ENCODE data around the gene AGMO.

Gene AGMO

DNA sequence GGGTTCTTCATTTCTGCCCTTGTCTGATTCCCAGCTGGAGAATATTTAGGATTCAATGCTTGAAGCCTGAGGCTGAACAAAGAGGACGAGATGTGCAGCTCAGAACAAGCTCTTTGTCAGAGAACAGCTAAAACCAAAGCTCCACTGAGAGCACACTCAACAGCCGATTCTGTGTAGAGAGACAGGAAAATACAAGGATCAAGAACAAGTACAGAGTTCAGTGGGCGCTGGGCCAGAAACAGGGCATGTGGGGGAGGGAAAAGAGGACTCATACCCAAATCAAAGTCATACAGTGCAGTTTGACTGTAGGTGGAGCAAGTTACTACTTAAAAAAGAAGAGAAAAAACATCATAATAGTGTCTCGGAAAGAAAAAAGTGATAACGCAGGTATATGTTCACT, at the start of gene AGMO:
AGMO (minus strand) TSS at position 181 of the 400 bp plus-strand sequence.
- in situ Hi-C loops (cut with HindIII; ENCODE audit: low sequenced_read_pairs): no loop called here

DNA sequence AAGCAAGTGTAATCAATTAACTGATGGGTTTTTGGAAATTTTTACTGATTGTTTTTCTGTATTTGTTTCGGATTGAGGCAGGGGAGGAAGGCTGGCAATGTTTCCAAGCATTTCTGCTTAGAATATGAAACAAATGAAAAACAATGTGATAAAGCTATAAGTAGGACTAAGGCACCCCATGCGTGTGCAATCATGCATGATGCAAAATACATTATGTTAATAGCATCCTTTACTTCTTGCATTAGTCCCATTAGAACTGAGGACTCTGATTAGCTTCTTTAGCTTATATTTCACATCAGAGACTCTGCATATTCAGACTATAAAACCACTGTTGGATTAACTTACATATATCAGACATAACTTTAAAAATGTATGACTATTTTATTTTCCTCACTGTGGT, 48.7 kb upstream of the AGMO start:
- in situ Hi-C loops (cut with HindIII; ENCODE audit: low sequenced_read_pairs): no loop called here

DNA sequence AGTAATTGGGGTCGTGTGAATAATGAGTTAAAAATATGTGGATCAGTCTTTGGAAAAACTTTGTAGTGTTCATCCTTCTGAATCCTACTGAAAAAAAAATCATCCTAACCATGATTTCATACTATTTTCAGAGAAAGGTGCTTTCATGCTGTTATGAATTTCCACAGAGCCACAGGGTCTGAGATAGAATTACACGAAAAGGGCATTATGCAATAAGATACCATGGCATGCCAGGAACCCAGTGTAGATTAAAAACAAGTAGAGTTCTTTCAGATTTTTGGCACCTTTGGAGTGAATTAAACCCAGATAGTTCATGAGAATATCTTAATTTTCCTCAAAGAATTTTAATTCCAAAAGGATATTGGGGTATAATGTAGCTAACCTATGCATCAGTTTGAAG, 47.5 kb upstream of the AGMO start:
- in situ Hi-C loops (cut with HindIII; ENCODE audit: low sequenced_read_pairs): no loop called here

DNA sequence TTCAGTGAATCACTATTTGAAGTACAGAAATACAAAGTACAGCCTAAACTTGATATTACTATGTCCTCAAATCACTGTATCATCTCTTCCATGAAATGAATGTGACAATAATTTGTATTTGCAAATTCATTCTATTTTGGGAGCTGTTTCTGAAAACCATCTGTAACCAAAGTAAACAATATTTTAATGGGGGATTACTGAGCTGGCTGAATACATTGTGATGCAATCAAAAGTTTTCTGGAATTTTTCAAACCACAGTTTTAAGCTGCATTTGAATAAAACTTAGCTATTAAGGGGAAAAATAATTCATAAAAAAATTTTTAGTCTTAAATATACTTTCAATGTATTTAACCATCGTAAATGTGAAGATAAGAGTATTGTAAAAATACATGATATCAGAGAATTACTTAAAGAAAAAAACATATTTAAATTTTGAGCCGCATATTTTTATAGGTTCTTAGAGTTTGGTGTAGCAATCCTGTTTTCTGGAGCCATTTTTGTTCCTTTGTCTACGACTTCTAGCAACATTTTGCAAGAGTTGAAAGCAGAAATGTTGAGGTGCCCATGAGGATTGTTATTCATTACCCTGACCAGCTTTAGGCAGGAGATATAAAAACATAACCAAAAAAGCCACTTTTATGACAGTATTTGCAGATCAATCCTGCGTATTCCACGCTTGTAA, 45.9 kb upstream of the AGMO start:
- in situ Hi-C loops (cut with HindIII; ENCODE audit: low sequenced_read_pairs): no loop called here

DNA sequence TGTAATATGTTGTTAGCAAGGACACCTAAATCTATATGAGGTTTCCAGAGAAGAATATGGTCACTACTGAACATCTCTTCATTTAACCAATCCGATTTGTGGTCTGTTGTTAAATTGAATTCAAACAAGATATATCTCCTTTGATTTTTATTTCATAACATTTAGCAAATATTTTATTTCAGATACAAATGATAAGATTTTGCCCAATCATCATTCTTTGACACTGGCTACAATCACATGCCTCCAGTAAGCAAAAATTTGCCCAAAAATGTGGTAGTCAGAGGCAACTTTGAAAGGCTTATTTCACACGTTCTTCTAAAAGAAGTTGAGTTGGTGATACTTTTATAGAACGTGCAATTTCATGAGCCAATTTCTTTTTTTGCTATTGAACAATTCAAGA, 44.7 kb upstream of the AGMO start:
- in situ Hi-C loops (cut with HindIII; ENCODE audit: low sequenced_read_pairs): no loop called here

DNA sequence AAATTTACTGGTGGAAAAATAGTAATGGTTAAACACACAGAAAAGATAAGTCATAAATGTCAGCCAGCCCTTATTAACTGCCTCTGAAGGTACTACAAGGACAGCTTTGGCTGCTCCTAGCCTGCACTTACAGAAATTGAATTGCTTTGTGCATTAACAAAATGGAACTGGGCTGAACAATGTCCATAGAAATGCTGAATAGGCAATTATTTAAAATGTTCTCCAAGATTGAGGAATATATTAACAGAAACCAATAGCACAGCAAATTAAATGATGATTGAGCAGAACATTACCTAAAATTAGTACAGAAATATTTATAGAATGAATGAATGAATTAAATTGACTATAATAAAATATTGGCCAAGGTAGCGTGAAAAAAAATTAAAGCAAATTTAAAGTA, 42.4 kb upstream of the AGMO start:
- in situ Hi-C loops (cut with HindIII; ENCODE audit: low sequenced_read_pairs): no loop called here

DNA sequence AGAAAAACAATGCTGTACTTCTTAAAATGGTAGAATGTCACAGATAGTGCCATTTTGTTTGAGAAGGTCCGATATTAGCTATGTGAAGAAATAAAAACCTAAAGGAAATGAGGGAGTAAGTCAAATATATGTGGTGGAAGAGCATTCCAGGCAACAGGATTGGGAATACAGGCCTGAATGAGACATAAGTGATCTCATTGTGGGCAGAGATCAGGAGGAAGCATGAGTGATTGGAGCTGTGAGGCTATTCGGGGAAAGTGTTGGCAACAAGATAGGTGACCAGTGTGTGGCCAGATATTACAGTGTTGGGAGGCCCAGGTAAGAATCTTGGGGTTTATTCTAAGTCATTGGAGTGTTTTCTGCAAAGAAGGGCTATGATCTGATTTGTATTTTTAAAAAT, 41.3 kb upstream of the AGMO start:
- in situ Hi-C loops (cut with HindIII; ENCODE audit: low sequenced_read_pairs): no loop called here

DNA sequence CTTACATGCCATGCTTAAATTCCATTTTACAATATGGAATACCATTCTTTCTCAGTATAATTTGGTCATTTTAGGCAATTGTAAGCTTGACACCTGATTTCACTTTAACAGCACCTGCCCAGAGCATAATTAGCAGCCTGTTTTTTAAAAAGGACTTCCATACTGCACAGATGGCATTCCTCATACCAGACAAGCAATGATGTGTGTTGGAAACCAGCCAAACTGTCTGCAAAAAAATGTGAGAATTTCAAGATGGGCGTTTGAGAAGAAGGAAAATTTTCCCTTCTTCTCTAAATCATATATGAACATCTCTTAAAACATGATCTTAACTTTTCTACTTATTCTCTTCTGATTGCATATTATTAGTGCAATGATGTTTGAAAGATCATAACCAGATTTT, 40.4 kb upstream of the AGMO start:
- in situ Hi-C loops (cut with HindIII; ENCODE audit: low sequenced_read_pairs): no loop called here

DNA sequence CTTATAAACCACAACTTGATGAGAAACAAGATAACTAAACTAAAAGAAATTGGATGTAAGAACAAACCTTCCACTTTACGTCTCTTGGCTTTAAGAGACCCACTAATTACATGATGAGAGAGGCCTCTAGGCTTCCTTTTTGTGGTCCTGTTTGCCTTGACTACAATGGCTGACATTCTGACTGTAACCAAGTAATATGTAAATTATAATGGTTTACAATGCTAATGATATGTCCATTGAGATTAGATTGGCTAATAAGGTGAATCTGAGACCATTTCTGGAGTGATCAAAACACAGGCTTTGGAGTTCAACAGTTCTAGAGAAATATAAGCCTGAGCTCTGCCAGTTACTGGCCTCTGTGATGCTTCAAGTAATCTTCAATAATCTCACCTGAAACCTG, 39.4 kb upstream of the AGMO start:
- in situ Hi-C loops (cut with HindIII; ENCODE audit: low sequenced_read_pairs): no loop called here

DNA sequence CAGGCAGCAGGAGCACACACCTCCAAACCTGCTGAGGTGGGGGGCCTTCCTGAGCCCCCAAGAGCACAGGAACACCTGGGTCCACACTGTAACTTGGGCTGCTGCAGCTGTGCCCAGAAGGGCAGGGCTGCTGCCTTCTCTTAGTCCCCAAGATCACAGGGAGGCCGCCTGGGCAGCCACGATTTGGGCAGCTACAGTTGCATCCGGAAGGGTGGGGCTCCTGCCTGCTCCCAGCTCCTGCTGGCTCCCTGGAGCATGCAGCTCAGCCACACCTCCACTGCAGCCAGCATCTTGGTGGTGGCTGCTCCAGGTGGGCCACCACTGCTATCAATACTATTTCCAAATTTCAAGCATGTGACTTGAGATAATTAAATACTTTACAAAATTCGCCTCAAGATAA, 38.5 kb upstream of the AGMO start:
- in situ Hi-C loops (cut with HindIII; ENCODE audit: low sequenced_read_pairs): no loop called here

DNA sequence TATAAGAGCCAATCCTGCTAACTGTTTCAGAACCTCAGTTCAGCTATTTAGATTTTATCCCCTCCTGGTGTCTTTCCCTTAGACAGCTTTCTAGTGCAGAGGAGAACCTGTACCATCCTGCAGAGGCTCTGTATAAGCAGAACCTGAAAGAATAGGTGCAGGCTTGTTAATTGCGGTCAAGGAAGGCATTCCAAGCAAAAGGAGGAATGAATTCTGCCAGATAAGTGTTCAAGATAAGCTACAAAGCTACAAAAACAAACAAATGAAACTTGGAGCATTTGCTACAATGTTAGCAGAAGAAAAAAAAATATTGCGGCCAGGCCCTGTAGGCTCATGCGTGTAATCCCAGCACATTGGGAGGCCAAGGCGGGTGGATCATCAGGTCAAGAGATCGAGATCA, 32.6 kb upstream of the AGMO start:
- in situ Hi-C loops (cut with HindIII; ENCODE audit: low sequenced_read_pairs): no loop called here

DNA sequence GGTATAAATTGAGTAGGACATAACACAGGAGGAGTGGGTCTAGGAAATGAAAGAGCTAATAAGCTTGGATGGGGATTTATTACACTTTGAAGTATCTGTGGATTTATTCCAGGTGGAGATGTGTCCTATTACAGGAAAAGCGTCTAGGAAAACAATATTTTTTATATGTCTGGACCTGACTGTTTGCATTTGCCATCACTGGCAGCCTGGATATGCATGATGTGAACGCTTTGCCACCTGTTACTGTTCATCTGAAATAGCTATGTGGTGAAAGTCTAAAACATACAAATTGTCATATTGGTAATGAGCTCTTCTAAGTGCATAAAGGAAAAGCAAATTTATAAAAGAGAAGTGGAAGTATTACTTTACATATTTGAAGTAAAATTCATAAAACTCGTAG, 31.6 kb upstream of the AGMO start:
- in situ Hi-C loops (cut with HindIII; ENCODE audit: low sequenced_read_pairs): no loop called here

DNA sequence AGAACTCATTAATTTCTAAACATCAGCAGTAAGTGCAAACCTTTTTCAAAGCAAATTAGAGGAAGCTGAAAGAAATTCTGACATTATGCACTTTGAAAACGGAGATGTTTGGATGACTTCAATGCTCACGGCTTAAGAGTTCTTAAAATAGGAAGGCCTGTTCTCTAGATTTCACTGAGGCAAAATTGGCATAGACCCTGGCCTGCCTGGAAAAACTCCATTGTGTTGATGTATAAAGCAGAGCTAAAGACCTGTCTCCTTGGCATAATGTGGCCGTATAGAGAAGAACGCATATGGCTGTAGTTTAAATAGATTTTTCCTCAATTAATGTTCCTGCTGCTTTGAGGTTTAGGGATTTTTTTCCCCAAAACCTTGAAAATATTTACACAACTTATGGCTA, 24.5 kb upstream of the AGMO start:
- in situ Hi-C loops (cut with HindIII; ENCODE audit: low sequenced_read_pairs): no loop called here

DNA sequence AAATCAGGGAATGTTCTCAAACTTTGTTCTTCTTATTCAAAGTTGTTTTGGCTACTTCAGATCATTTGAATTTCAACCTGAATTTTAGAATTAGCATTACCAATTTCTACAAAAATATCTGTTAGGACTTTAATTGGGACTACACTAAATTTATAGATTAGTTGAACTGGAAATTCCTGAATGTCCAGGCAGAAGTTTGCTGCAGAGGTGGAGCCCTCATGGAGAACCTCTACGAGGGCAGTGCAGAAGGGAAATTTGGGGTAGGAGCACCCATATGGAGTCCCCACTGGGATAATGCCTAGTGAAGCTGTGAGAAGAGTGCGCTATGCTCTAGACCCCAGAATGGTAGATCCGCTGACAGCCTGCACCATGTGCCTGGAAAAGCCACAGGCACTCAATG, 22.8 kb upstream of the AGMO start:
- in situ Hi-C loops (cut with HindIII; ENCODE audit: low sequenced_read_pairs): no loop called here

DNA sequence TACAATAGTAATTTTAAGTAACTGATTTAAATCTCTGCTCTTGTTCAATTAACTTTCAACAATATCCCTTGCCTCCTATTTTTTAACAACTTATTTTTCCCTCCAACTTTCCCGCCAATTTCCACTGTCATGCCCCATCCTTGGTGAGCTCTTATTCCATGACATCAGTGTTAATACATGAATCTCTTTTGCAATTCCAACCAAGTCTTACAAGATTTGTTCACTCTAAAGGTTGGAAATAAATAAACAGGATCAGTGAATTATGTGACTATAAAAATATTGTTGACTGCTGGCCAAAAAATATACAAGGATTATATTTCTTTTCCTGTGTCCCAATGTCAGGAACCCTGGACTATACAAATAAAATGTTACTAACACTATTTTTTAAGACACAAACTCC, 21.0 kb upstream of the AGMO start:
- in situ Hi-C loops (cut with HindIII; ENCODE audit: low sequenced_read_pairs): no loop called here

DNA sequence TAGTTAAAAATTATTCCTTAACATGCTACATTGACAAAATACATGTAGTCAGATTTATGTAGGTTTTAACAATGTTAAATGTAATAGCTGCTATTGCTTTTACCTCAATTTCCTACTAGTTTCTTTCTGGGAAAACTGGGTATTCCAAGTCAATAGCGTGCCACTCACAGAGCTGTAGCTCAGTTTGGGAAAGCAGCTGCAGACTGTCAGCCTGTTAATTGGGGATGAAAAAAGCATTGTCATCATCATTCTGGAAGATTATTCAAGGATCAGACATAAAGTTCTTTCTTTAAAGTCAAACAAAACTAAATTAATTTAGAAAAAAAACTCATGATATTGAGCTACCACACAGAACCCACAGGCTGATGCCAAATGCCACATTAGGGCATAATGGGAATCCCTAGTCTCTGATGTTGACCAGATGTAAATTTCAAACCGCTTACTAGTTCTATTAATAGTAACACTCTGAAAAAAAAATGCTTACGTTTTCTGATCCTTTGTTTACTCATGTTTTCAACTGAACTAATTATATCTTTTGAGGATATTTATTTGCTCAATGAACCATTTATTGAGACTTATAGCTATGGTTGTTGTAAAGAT, 19.6 kb upstream of the AGMO start:
- in situ Hi-C loops (cut with HindIII; ENCODE audit: low sequenced_read_pairs): no loop called here

DNA sequence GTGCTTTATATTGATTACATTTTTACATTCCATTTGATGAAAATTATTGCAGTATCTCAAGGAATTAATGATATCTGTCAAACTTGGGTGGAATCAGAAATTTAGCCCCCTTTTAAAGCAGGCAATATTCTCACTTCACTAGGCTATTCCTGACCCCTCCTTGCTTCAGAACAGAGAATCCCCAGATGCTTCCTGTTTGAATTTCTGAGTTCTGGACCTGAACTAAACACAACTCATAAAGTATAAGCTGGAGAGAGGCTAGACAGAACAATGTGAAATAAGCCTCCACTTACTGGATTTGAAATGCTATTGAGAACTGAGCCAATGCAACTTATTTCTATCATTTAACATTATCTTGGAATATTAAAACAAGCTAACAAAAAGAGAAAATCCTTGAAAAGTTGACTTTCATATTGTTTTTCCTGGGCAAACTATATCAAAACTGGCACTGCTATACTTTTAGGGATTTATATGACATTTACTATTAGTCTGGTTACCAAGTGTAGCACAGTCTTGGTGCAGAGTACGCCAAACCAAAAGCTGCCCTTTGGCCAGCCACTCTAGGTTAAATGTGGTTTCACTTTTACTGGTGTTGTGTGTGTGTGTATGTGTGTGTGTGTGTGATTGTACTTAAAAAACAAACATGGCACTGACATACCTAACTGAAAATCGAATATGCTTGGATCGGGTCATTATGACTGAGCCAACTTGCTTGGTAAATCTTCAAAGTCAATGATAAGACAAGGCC, 19.0 kb upstream of the AGMO start:
- in situ Hi-C loops (cut with HindIII; ENCODE audit: low sequenced_read_pairs): no loop called here

DNA sequence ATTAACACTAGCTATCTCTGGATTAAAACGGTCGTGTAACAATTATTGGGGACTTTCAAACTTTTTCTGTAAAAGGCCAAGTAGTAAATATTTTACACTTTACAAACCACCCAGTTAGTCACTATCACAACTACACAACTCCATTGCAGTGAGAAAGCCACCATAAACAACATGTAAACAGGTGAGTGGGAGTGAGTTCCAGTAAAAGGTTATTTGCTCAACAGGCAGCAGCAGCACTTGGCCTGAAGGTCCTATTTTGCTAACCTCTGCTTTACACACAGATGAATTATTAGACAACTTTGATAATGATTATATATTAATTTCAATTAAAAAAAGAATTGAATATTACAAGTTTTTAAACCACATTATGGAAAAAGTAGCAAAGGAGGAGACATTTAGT, 15.8 kb upstream of the AGMO start:
- in situ Hi-C loops (cut with HindIII; ENCODE audit: low sequenced_read_pairs): no loop called here

DNA sequence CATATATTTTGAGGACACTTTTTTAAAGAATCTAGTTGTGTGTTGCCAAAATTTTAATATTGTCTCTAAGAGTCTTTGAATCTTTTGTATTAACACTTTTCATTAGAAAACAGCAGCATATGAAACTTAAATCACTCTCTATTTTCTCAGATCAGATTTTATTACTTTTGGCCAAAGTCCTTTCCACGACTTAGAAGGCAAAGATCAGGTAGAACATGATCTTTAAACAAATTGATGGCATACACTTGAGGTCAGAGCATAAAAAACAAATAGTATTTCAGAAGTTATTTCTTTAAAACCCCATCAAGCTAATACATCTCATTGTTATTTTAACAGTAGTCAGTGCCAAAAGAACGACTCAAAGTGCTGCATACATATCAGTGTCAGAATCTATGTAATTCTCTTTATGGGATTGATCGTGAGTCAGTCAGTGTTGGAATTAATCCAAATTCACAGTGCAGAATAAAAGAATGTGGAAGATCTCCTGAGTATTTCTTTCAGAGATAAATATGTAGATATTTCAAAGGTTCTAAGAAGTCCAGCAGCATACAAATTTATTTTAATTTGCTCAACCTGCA, 9.6 kb upstream of the AGMO start:
- in situ Hi-C loops (cut with HindIII; ENCODE audit: low sequenced_read_pairs): no loop called here

DNA sequence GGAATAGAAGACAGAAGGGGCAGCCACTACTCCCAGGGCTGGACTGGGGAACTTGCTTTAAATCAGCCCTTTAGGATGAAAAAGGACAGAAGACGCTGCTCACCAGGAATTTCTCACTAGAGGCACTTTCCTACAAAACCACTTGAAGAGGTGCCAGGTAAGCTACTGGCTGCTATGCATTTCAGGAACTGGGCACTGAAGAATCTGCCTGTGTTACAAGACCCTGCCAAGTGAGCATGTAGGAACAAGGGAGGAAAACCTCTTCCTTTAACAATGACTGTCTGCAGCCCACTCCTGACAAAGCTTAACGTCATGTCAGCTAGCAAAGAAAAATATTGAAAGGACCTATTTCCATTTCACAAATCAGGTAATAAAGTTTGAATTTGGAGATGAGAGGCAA, 5.8 kb upstream of the AGMO start:
- in situ Hi-C loops (cut with HindIII; ENCODE audit: low sequenced_read_pairs): no loop called here

DNA sequence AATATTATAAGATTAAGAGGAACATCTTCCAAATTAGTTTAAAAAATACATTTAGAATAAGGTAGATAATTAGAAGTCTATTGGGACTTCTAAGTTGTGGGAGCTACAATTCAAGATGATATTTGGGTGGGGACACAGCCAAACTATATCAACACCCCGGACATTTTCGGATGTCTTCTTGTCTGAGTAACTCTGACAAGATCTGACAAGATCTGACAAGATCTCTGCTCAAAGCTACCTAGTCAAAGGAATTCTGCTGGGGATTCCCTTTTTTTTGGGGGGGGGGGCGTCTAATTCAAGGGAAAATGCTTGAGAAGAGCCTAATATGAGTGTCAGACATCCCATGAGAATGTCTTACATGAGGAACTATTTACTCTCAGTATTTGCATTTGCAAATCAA, 5.2 kb upstream of the AGMO start:
- in situ Hi-C loops (cut with HindIII; ENCODE audit: low sequenced_read_pairs): no loop called here

DNA sequence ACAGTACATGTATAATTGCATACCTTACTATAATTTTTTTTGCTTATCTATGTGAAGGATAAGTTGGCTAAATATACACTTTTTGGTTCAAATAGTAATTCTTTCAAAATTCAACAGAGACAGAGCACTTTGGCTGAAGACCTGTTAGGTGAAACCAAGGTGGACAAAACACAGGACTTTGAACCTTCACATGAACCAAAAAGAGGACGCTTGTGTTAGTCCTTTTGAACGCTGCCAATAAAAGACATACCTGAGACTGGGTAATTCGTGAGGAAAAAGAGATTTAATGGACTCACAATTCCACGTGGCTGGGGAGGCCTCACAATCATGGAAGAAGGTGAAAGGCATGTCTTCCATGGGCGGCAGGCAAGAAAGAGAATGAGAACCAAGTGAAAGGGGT, 4.7 kb upstream of the AGMO start:
- in situ Hi-C loops (cut with HindIII; ENCODE audit: low sequenced_read_pairs): no loop called here
